DOHH2 (cell line): ENCODE data around the gene SCRN3.

Experiments used
- H3F3A ChIP-seq: fragments of 200-600 bp; sonication (generic), shearing (Covaris generic); 2 replicates; pipeline ENCODE4 v1.6.0; 2016; ENCODE audit warnings: antibody characterized with exemption, mild to moderate bottlenecking; ENCODE audit not compliant: control insufficient read depth, insufficient read depth
- H3K27ac ChIP-seq: fragments of 200-600 bp; sonication (generic); 2 replicates; pipeline ENCODE4 v1.5.1; 2014; ENCODE audit warnings: low read depth, mild to moderate bottlenecking, low read length, moderate library complexity
- H3K27me3 ChIP-seq: fragments of 200-600 bp; sonication (generic); 2 replicates; pipeline ENCODE4 v1.6.1; 2014; ENCODE audit warnings: mild to moderate bottlenecking, low read length, mixed read lengths; ENCODE audit not compliant: control insufficient read depth
- H3K36me3 ChIP-seq: fragments of 200-600 bp; sonication (generic); 2 replicates; pipeline ENCODE4 v1.6.1; 2014; ENCODE audit warnings: mild to moderate bottlenecking, low read length, moderate library complexity, mixed read lengths; ENCODE audit not compliant: control insufficient read depth
- H3K4me1 ChIP-seq: fragments of 200-600 bp; sonication (generic); 2 replicates; pipeline ENCODE4 v1.6.1; 2014; ENCODE audit warnings: mild to moderate bottlenecking, low read length, mixed read lengths; ENCODE audit not compliant: control insufficient read depth
- H3K4me2 ChIP-seq: fragments of 200-600 bp; sonication (generic); 2 replicates; pipeline ENCODE4 v1.6.0; 2014; ENCODE audit warnings: mild to moderate bottlenecking, low read length, moderate library complexity
- H3K4me3 ChIP-seq: fragments of 200-600 bp; sonication (generic); 2 replicates; pipeline ENCODE4 v1.5.1; 2014; ENCODE audit warnings: mild to moderate bottlenecking, low read length, mixed read lengths
- H3K79me2 ChIP-seq: fragments of 200-600 bp; sonication (generic); 2 replicates; pipeline ENCODE4 v1.6.1; 2014; ENCODE audit warnings: mild to moderate bottlenecking, low read length, mixed read lengths; ENCODE audit not compliant: control insufficient read depth
- H3K9me2 ChIP-seq: fragments of 200-600 bp; sonication (generic); replicated peaks from 2 replicates; pipeline ENCODE4 v1.6.1; 2014; ENCODE audit warnings: mild to moderate bottlenecking, low read length, mixed read lengths; ENCODE audit not compliant: control insufficient read depth
- H3K9me3 ChIP-seq: fragments of 200-600 bp; sonication (generic); 2 replicates; pipeline ENCODE4 v1.6.1; 2014; ENCODE audit warnings: antibody characterized with exemption, low read length, mixed read lengths; ENCODE audit not compliant: control insufficient read depth, insufficient read depth
- H4K20me1 ChIP-seq: fragments of 200-600 bp; sonication (generic); 2 replicates; pipeline ENCODE4 v1.6.0; 2014; ENCODE audit warnings: low read depth, mild to moderate bottlenecking, antibody characterized with exemption, low read length, moderate library complexity; ENCODE audit not compliant: control insufficient read depth, insufficient read depth
- EZH2phosphoT487 ChIP-seq: fragments of 200-600 bp; sonication (generic); IDR thresholded peaks from 2 replicates; pipeline ENCODE4 v1.6.1; 2017; ENCODE audit warnings: borderline replicate concordance, mild to moderate bottlenecking, antibody characterized with exemption, low read length, moderate library complexity, mixed read lengths
- TF ChIP-seq, protein P1 (sequence below): fragments of 200-600 bp; sonication (generic); IDR thresholded peaks from one replicate; pipeline ENCODE4 v1.5.1; 2014; ENCODE audit warnings: antibody characterized with exemption, mild to moderate bottlenecking, low read depth, low read length; ENCODE audit not compliant: poor library complexity, severe bottlenecking

SCRN3 gene

DNA sequence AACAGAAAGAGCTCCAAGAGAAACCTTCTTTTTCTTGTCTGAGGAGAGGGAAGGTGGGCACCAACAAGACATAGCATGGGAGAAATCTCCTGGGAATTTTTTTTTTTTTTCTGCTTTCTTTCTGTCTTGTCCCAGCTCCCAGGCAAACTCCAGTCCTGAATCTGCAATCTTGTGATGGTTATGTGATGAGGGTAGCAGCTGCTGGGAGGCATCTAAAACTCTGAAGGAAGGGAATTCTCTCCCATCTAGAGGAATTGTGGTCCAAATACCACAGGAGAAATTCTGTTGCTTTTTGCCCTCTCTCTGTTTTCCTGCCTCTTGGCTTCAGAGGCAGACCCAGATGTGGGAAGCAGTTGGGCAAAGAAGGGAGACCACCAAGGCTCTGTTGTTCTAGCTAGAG is 16.7 kb downstream of the SCRN3 start:
- no peak overlapping the region for H3K4me2 ChIP-seq
- TF ChIP-seq, protein P1, sequence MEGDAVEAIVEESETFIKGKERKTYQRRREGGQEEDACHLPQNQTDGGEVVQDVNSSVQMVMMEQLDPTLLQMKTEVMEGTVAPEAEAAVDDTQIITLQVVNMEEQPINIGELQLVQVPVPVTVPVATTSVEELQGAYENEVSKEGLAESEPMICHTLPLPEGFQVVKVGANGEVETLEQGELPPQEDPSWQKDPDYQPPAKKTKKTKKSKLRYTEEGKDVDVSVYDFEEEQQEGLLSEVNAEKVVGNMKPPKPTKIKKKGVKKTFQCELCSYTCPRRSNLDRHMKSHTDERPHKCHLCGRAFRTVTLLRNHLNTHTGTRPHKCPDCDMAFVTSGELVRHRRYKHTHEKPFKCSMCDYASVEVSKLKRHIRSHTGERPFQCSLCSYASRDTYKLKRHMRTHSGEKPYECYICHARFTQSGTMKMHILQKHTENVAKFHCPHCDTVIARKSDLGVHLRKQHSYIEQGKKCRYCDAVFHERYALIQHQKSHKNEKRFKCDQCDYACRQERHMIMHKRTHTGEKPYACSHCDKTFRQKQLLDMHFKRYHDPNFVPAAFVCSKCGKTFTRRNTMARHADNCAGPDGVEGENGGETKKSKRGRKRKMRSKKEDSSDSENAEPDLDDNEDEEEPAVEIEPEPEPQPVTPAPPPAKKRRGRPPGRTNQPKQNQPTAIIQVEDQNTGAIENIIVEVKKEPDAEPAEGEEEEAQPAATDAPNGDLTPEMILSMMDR = no peak
- TF ChIP-seq EZH2phosphoT487 = no peak

DNA sequence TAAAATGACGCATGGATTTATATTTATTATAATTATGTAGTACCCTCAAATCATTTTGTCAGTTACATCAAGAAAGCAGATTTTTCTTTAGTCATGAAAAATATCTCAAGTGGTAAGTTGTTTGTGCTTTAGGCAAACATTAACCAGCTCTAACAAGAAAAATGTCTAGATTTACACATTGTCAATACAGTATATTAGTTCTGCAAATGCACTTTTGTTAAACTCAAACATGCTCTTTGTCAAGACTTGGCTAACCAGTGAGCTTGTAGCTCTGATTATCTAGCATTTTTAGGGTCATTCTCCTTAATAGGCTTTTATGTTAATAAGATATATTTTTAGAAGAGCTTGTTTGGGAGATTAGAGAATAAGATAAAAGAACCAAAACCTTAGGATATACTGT is 32.7 kb downstream of the SCRN3 start:
- Histone ChIP-seq H3F3A (no peaks in the 10 kb centered on the region), H3K27me3 (no peaks in the 10 kb centered on the region), H3K79me2 (no peaks in the 10 kb centered on the region), H3K4me2 (no peak overlapping the region), H3K36me3 (no peaks in the 10 kb centered on the region), H3K4me3 (no peak overlapping the region), H4K20me1 (no peaks in the 10 kb centered on the region), H3K4me1 (no peaks in the 10 kb centered on the region), H3K27ac (no peak overlapping the region), H3K9me2 (no peaks in the 10 kb centered on the region), H3K9me3 (no peaks in the 10 kb centered on the region)
- TF ChIP-seq, protein P1 = no peak
- TF ChIP-seq EZH2phosphoT487 = no peak

More for the DNA sequence above, 16.7 kb downstream of the SCRN3 start:
- H4K20me1 ChIP-seq = no peaks in the 10 kb centered on the region
- H3K9me2 ChIP-seq = no peaks in the 10 kb centered on the region
- H3K27ac ChIP-seq = no peak overlapping the region
- no peaks in the 10 kb centered on the region for H3K36me3 ChIP-seq
- no peak overlapping the region for H3K4me3 ChIP-seq
- H3K79me2 ChIP-seq = no peaks in the 10 kb centered on the region
- no peaks in the 10 kb centered on the region for H3K4me1 ChIP-seq
- no peaks in the 10 kb centered on the region for H3K27me3 ChIP-seq
- no peaks in the 10 kb centered on the region for H3F3A ChIP-seq
- no peaks in the 10 kb centered on the region for H3K9me3 ChIP-seq

DNA sequence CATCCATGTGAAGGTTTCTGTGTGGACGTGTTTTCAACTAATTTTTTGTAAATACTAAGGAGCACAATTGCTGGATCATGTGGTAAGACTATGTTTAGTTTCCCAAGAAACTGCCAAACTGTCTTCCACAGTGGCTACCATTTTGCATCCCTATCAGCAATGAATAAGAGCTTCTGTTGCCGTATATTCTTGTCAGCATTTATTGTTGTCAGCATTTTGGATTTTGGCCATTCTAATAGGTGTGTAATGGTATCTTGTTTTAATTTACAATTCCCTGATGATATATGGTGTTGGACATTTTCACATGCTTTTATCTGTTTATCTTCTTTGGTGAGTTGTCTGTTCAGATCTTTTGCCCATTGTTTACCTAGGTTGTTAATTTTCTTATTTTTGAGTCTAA is 34.5 kb downstream of the SCRN3 start:
- no peaks in the 10 kb centered on the region for H3F3A ChIP-seq
- no peak overlapping the region for H3K4me3 ChIP-seq
- no peaks in the 10 kb centered on the region for H3K9me2 ChIP-seq
- no peaks in the 10 kb centered on the region for H3K4me1 ChIP-seq
- H3K27ac ChIP-seq = no peak overlapping the region
- no peaks in the 10 kb centered on the region for H3K27me3 ChIP-seq
- H3K9me3 ChIP-seq = no peaks in the 10 kb centered on the region
- no peaks in the 10 kb centered on the region for H3K36me3 ChIP-seq
- no peaks in the 10 kb centered on the region for H4K20me1 ChIP-seq
- TF ChIP-seq, protein P1 = no peak
- no peak for TF ChIP-seq EZH2phosphoT487
- no peaks in the 10 kb centered on the region for H3K79me2 ChIP-seq
- no peak overlapping the region for H3K4me2 ChIP-seq

DNA sequence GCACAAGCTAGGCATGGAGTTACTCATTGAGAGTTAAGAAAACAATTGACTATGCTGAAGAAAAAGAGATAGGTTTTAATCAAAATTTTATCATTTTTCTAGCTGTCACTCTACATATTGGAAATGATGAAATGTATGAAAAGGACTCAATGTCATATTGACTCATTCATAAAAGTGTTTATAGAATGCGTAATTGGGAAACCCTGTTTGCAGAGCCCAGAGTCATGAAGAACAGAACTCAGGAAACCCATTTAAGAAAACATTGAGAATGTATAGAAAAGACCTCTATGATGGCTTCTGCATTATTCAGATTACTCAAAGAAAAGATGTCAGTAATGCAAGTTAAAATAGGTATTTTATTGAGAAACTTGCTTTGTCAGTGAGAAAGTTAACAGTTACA is 36.4 kb downstream of the SCRN3 start:
- Histone ChIP-seq H3K4me2 (no peak overlapping the region), H3K4me1 (no peaks in the 10 kb centered on the region), H3K36me3 (no peaks in the 10 kb centered on the region), H3F3A (no peaks in the 10 kb centered on the region), H3K27ac (no peak overlapping the region), H4K20me1 (no peaks in the 10 kb centered on the region), H3K9me3 (no peaks in the 10 kb centered on the region), H3K9me2 (no peaks in the 10 kb centered on the region), H3K27me3 (no peaks in the 10 kb centered on the region), H3K4me3 (no peak overlapping the region), H3K79me2 (no peaks in the 10 kb centered on the region)
- TF ChIP-seq, protein P1 = no peak
- TF ChIP-seq EZH2phosphoT487 = no peak
